Right lobe of liver (tissue), 6 donors: ENCODE results near the gene RAD51C. TPM values are rescaled to one million over a fixed set of nuclear protein-coding genes. Genes with fewer than 3 reads are reported as not detected.
"Not testable (repeated sequence)": the region's sequence is repeated elsewhere in the genome, so short reads cannot be mapped to it uniquely, and the experiment has no call there.

Experiments used
- ATAC-seq, 4 donors: fragments of 200-7000 bp; cut with Tn5 transposase; one replicate each; pipeline ENCODE4 v1.9.1; 2020; ENCODE audit warnings: mild to moderate bottlenecking in 4 of 4, moderate library complexity in 4 of 4
- DNase-seq, 3 donors: peaks; one replicate each; pipeline ENCODE4 v3.0.0-alpha.2; 2020
- H3K27ac ChIP-seq, 3 donors: fragments of 200-600 bp; one replicate each; pipeline ENCODE4 v1.8.0; 2022
- H3K27me3 ChIP-seq, 2 donors: fragments of 200-600 bp; one replicate each; pipeline ENCODE4 v1.8.0; 2022
- H3K36me3 ChIP-seq, 4 donors: fragments of 200-600 bp; sonication (generic) in 1 of 4; one replicate each; pipeline versions ENCODE4 v1.5.1 to v1.8.0; 2017 to 2022; ENCODE audit warnings: control low read depth in 1 of 4
- H3K4me1 ChIP-seq, 4 donors: fragments of 200-600 bp; sonication (generic) in 1 of 4; one replicate each; pipeline versions ENCODE4 v1.5.1 to v1.8.0; 2017 to 2022; ENCODE audit warnings: control low read depth in 1 of 4
- H3K4me3 ChIP-seq, 3 donors: fragments of 200-600 bp; one replicate each; pipeline ENCODE4 v1.8.0; 2022
- H3K9me3 ChIP-seq, 4 donors: fragments of 200-600 bp; sonication (generic) in 1 of 4; one replicate each; pipeline versions ENCODE4 v1.5.1 to v1.8.0; 2017 to 2022; ENCODE audit warnings: control low read depth in 1 of 4
- CTCF ChIP-seq, 4 donors: fragments of 200-600 bp in 3 of 4; fragments of 450-650 bp in 1 of 4; IDR thresholded peaks; one replicate each; pipeline versions ENCODE4 v1.5.1 to v1.8.0; 2016 to 2022; ENCODE audit warnings: antibody characterized with exemption in 4 of 4, mild to moderate bottlenecking in 2 of 4
- POLR2A ChIP-seq: fragments of 450-650 bp; IDR thresholded peaks from one replicate; pipeline ENCODE4 v1.6.1; 2017; ENCODE audit warnings: antibody characterized with exemption, mild to moderate bottlenecking
- WGBS: methylation state at CpG from one replicate; pipeline ENCODE4 v1.1.6; 2018; ENCODE audit warnings: low coverage, low lambda C conversion rate; ENCODE audit not compliant: insufficient coverage; ENCODE audit errors: missing lambda C conversion rate; 5-methylcytosine and 5-hydroxymethylcytosine counted together
- intact Hi-C, 2 donors: fragments of 100-400 bp; cut with DNase I; formaldehyde crosslinking; loops; one replicate each; pipeline versions ENCODE4 v1.11.2 to v1.14.1; 2022
- total RNA-seq, 6 experiments: library from RNA; depleted of rRNA in 2 of 6; stranded (reverse); fragments of >200 nt in 2 of 6; fragmentation: NEBNext Ultra II Directional in 3 of 6; extraction: Animal tissue kit (Norgen Biotek cat#: 25700) in 3 of 6; gene quantifications; one replicate each; pipeline versions ENCODE4 v1.1.0 to v1.2.4, GENCODE V29; 2016 to 2023
- donor health status: DM: no; HTN: yes; CAD: no.
- donor health status: DM: no; HTN: no; CAD: no.
- donor health status: DM: no; HTN: no; CAD: no.
- donor health status: DM: no; HTN: yes; CAD: no.
- donor health status: DM: no; HTN: yes; CAD: no.

RAD51C gene
- total RNA-seq, 6 experiments from 2014 or later: 6.5 to 22.2 (median 7.9) TPM

- Histone ChIP-seq H3K4me1 (no peaks in the 10 kb centered on the region), H3K36me3 (no peaks in the 10 kb centered on the region), H3K27me3 (no peaks in the 10 kb centered on the region), H3K27ac (no peak overlapping the region), H3K9me3 (no peaks in the 10 kb centered on the region), H3K4me3 (no peak overlapping the region)
- intact Hi-C loops: no loop called here
- DNase-seq: no peak
- ATAC-seq: no peak
- 78% methylated on average over 6 of the region's 6 CpGs for WGBS
- TF ChIP-seq POLR2A: no peak
- TF ChIP-seq CTCF (IDR thresholded peaks at IDR 0.05): no peak
Observed at GRCh38 chr17:58680038-58680369, 12.4 kb upstream of the RAD51C start.

- no peaks in the 10 kb centered on the region for H3K9me3 ChIP-seq
- ATAC-seq (no peak), DNase-seq (no peak)
- WGBS: 76% methylated on average over 8 of the region's 10 CpGs
- no peaks in the 10 kb centered on the region for H3K4me1 ChIP-seq
- no peak for TF ChIP-seq CTCF (IDR thresholded peaks at IDR 0.05)
- H3K4me3 ChIP-seq: no peak overlapping the region
- no peak overlapping the region for H3K27ac ChIP-seq
- intact Hi-C loops: no loop called here
- no peaks in the 10 kb centered on the region for H3K27me3 ChIP-seq
- no peaks in the 10 kb centered on the region for H3K36me3 ChIP-seq
Observed at GRCh38 chr17:58684003-58684402, 8.4 kb upstream of the RAD51C start.

- DNase-seq, H3K9me3 ChIP-seq, H3K4me1 ChIP-seq, H3K36me3 ChIP-seq, ATAC-seq, H3K27me3 ChIP-seq, H3K4me3 ChIP-seq, H3K27ac ChIP-seq, intact Hi-C loops: not testable (repeated sequence)
- 87% methylated on average over 5 of the region's 6 CpGs for WGBS
Observed at GRCh38 chr17:58684462-58684861, 7.9 kb upstream of the RAD51C start.

DNA sequence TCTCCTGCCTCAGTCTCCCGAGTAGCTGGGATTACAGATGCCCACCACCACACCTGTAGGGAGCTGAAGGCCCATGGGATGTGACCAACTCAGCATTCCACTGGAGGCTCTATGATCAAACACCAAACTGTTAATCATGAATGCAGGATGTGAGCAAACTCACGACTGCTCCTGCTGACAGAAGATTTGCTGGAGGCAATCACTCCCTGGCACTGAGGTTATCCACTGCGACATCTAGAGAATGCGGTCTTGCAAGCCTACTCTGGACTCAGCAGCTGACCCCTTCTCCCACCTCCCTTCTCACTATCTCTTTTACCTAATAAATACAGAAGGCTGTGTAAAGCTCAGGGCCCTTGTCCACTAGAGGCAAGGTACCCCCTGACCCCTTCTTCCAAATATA lies 5.4 kb upstream of the RAD51C start:
- DNase-seq (no peak), ATAC-seq (no peak)
- H3K9me3 ChIP-seq: no peaks in the 10 kb centered on the region
- H3K27ac ChIP-seq: no peak overlapping the region
- TF ChIP-seq POLR2A (no peak), CTCF (IDR thresholded peaks at IDR 0.05) (no peak)
- 50% methylated on average over 1 of the region's 4 CpGs for WGBS
- intact Hi-C loops: no loop called here
- H3K4me1 ChIP-seq: no peaks in the 10 kb centered on the region
- H3K36me3 ChIP-seq: no peaks in the 10 kb centered on the region
- no peak overlapping the region for H3K4me3 ChIP-seq
- H3K27me3 ChIP-seq: no peaks in the 10 kb centered on the region

- no peaks in the 10 kb centered on the region for H3K36me3 ChIP-seq
- no peaks in the 10 kb centered on the region for H3K4me1 ChIP-seq
- intact Hi-C loops: no loop called here
- no peak for TF ChIP-seq POLR2A
- TF ChIP-seq CTCF (IDR thresholded peaks at IDR 0.05): no peak
- no peak overlapping the region for H3K4me3 ChIP-seq
- 74% methylated on average over 2 of the region's 2 CpGs for WGBS
- ATAC-seq (no peak), DNase-seq (no peak)
- no peak overlapping the region for H3K27ac ChIP-seq
- H3K27me3 ChIP-seq: no peaks in the 10 kb centered on the region
- H3K9me3 ChIP-seq: no peaks in the 10 kb centered on the region
Observed at GRCh38 chr17:58688521-58688920, 3.9 kb upstream of the RAD51C start.

- H3K4me3 ChIP-seq, H3K9me3 ChIP-seq, intact Hi-C loops, DNase-seq, H3K27ac ChIP-seq, H3K27me3 ChIP-seq, H3K36me3 ChIP-seq, ATAC-seq, H3K4me1 ChIP-seq: not testable (repeated sequence)
- WGBS: 88% methylated on average over 6 of the region's 7 CpGs
Observed at GRCh38 chr17:58690033-58690432, 2.4 kb upstream of the RAD51C start.
